ENCODE measurements around the gene AMER2.

Gene AMER2

DNA sequence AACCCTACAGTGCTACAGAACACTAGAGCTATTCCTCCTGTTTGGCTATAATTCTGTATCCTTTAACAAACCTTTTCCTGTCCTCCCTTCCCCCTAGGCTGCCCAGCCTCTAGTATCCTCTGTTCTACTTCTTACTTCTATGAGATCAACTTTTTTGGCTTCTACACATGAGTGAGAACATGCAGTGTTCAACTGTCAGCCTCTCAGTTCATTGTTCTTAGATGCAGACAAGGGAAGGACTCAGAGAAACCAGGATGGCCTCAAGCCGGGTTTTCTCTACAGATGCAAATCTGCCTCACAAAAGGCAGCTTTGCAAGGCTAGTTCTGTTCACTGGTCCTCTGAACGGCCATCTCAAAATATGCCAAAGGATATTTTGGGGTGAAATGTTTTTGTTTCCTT, 18.4 kb downstream of the AMER2 start:
- no peak for DNase-seq (ENCODE audit: low read depth in 1 of 2, low spot score in 1 of 2)

DNA sequence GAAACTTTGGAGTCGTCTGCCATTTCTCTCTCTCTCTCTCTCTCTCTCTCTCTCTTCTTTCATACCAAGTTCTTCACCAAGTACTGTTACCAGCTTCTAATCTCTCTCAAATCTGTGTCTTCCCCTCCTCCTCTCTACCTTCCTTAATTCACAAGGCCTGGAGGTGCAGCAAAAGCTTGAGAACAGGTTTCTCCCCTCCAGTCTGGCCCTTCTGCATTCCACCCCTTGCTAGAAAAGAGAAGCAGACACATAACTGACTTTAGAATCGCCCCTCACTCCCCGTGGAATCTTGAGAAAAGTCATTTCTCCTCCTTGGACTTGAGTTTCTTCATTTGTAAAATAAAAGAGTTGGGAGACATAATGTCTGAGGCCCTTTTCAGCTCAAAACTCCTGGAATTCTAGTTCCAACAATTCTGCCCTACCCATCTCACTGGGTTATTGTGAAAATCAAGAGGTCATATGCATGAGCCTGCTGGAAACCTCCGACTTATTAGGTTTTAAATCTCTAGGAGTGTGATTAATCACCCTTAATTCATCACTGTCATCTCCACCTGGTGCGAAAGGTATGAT, 20.4 kb downstream of the AMER2 start:
- no peak for DNase-seq (ENCODE audit: low read depth in 1 of 2, low spot score in 1 of 2)

DNA sequence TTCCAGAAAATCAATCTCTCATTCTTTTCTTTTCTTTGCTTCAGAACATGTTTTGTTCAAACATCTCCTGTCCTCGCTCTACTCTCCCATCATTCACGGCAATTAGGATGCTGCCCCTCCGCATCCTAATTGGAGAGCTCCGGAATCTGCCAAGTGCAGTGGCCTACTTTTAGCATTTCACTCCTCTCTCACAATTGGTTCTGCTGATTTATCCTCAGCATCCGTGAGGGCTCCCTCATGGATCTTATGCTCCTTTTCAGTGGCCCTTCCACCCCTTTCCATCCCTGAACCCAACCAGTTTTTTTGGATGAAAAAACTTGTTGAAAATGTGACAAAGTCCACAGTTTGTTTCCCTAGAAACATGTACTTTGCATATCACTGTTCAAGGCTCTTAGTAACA, 22.4 kb downstream of the AMER2 start:
- no peak for DNase-seq (ENCODE audit: low read depth in 1 of 2, low spot score in 1 of 2)

DNA sequence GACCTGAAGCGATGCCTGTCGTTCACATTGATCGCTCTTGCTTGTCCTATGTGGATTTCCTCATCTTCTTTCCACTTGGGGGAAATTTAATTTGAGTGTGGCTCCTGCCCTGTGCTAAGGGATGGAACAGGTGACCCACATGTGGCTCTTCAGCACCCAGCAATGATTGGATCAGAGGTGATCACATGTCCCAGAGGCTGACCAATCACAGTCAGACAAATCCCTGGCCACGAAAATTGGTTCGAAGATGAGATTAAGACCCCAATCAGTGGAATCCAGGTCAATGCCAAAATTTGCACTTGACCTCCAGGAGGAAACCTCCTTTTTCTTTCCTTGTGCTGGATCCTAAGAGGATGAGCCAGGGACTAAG, 23.7 kb downstream of the AMER2 start:
- DNase-seq (ENCODE audit: low read depth in 1 of 2, low spot score in 1 of 2), result no peak

DNA sequence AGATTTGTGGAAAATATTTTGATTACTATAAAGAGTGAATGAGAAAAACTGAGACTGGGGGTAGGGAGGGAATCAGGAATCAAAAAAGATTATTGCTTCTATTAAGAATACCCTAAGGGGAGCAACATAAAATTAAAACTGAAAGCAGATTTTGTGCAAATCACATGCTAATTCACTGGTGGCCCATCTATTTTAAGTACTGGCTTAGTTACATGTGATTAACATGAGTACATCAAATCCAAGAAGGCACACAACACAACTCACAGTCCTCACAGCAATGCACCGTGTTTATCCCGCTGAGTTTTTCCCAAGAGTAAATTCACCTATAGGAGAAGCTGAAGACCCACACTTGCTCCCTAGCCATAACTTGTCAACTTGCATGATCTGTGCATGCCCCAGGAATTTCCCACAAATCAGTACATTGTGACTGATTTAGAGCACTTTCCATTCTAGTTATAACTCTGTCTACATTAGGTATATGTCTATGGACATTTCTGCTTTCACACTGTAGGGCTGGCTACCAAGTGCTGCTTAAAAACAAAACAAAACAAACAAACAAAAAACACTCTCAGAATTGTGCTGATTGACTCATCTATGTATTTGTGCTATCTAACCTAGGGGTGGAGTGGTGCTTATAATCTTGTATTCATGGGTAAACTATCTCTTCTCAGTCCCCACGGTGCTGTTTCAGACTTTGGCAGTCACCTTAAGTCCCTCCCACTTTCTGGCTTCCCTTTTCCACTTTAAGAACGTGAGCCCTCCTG, 24.3 kb downstream of the AMER2 start:
- DNase-seq (ENCODE audit: low read depth in 1 of 2, low spot score in 1 of 2), result no peak

DNA sequence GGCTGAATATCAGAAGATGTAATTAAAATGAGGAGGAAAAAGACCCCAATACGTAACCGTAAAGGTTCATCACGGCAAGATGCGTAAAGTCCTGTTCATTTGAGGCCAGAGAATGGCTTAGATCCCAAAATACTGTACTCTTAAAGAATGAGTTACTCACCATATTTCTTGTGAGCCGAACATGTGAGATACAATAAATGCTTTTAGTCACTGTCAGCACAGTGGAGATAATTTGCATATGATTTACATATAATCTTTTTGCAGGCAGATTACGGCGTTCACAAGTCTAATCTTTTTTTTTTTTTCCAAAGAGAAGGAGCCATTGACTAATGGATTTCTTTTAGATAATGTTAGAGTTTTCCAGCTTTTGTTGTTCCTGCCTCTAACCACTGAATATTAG, 28.4 kb downstream of the AMER2 start:
- DNase-seq (ENCODE audit: low read depth in 1 of 2, low spot score in 1 of 2), result no peak

DNA sequence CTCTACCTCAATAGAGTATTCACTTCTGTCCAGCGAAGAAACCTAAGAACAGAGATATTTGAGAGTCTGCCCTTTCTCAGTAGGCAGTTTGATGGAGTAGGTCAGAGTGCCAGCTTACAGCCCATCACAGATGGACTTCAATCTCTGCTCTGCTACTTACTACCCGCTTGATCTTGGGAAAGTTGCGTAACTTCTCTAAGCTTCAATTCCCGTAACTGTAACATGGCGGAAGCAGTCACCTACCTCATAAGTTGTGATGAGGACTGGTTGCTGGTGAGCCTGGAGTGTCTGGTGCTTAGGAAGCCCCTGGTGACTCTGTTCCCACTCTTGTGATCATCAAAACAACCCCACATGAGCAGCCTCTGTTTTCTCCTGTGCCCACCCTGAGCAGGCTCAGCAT, 31.0 kb downstream of the AMER2 start:
- no peak for DNase-seq (ENCODE audit: low read depth in 1 of 2, low spot score in 1 of 2)

DNA sequence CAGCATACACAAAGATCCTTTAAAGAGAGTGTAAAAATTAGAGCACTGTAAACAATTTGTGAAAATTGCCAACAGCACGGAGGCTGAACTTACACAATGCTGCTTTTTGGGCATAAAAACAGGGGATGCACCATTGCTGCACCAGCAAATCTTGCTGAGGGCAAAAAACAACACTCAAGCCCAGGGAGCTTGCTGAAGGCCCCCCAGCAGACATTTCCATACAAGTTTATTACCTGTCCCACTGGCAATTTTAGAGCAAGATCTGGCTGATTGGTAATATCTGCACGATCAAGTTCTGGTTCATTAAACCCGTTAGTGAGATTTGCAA, 34.3 kb downstream of the AMER2 start:
- DNase-seq (ENCODE audit: low read depth in 1 of 2, low spot score in 1 of 2), result no peak

DNA sequence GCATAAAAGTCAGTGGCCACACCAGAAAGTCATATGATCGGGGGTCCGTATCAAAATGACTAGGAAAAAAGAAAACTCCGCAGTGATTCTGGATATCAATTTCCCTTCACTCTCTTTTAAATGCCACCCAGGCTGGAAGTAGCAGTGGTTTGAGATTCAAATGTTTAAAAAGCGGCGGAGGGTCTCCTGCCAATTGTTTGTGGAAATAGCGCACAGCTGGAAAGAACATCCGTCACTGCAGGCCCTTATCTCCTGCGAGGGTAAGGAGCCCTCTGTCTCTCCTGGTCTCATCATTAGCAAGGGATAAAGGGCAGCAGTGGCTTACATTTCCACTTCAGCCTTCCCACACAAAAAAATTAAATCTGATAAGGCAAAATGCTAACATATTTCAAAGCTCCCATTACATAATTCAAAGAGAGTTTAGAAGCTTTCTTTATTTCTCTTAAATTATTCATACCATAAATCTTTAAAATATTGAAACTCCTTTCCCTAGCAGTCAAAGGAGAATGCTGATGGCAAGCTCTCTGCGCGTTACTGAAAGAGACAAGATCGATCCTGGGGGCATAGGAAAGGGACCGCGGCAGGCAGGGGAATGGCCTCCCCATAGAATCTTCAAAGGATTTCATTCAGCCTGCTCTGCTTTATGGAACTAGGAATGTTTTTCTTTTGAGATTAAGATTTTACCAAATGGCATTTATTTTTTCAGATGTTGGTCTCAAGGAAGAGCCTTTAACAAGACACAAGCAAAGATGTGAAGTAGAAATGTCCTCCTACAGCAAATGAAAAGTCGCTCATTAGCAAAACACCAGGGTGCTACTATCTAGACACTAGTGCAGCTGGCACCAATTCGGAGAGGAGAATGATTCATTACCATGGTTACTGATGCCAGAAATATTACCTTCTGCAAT, 35.0 kb downstream of the AMER2 start:
- DNase-seq (ENCODE audit: low read depth in 1 of 2, low spot score in 1 of 2), result no peak

DNA sequence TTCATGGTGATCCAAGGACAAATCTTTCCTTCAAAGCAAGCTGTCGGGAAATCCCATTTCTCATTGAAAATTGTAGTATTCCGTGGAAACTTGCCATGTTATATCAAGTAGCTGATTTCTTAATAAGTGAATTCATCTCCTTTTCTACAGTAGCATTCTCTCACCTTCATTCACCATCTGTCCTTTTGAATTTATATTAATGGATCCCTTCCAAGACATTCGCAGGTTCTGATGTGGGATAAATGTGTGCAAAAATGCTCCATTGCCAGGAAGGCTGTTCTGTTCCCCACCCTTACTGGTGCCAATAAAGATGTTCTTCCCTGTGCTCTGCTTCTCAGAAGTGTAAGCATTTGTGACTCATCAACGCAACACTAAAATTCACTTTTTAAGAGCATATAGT, 36.2 kb downstream of the AMER2 start:
- DNase-seq (ENCODE audit: low read depth in 1 of 2, low spot score in 1 of 2), result no peak

DNA sequence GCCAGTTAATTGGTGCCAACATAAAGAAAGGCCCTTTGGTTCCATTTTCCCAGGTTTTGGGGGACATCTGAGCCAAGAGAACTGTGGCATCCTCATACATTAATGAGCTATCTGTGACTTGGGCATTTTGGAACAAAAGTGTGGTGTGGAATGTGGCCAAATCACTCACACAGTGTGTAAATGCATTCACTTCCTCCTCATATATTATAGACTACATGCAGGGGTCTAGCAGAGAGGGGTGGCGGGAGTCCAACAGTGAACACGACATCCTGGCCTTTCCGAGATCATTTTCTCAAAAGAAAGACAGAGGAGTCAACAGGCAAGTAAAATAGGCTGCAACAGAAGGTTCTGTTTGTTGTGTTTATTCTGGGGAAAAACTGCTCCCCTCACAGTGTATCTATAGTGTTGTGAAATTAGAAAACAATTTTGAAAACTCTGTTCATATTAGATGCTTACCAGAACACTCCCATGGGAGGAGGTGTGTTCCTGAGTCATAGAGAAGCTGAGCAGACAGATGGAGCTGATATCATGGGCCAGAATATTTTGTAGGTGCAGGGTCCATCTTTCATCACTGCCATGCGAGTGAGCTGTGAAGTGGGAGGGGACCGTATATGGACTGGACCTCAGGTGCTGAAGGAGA, 39.2 kb downstream of the AMER2 start:
- no peak for DNase-seq (ENCODE audit: low read depth in 1 of 2, low spot score in 1 of 2)

DNA sequence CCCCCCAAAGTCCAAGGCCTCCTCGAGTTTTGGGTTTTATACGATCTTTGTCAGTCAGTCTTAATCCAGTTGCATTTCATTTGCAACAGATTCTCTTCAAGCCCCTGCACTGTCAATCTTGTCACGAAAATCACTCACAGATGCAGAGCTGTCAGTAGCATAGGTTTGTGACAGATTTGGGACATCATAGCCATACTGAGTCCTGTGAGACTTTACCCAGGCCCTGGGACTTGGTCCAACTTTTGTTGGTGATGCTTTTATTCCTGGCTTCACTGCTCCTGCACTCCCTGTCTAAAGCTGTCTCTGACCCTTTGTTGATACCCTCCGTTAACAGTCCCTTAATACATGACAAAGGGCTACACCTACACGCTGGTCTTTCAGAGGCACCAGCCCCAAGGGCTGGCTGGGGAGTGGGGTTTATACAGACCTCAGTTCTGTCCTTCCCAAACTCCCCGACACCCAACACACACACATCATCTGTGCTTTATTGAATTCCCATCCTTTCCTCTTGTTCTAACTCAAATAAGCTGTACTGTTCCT, 40.1 kb downstream of the AMER2 start:
- DNase-seq (ENCODE audit: low read depth in 1 of 2, low spot score in 1 of 2), result no peak

DNA sequence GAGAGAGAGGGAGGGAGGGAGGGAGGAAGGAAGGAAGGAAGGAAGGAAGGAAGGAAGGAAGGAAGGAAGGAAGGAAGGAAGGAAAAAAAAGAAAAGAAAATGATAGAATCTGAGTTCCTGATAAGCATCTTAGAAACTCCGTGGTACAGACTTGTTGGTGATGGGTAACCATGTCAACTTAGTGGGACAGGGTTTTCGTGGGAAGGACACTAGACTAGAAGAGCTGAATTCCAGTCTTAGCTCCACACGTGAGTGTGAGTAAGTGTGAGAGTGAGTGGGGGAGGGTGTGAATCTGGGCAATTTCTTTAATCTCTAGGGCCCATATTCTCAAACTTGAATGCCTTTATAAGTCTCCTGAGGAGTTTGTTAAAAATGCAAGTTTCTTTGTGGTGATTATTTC, 41.1 kb downstream of the AMER2 start:
- DNase-seq (ENCODE audit: low read depth in 1 of 2, low spot score in 1 of 2), result no peak

DNA sequence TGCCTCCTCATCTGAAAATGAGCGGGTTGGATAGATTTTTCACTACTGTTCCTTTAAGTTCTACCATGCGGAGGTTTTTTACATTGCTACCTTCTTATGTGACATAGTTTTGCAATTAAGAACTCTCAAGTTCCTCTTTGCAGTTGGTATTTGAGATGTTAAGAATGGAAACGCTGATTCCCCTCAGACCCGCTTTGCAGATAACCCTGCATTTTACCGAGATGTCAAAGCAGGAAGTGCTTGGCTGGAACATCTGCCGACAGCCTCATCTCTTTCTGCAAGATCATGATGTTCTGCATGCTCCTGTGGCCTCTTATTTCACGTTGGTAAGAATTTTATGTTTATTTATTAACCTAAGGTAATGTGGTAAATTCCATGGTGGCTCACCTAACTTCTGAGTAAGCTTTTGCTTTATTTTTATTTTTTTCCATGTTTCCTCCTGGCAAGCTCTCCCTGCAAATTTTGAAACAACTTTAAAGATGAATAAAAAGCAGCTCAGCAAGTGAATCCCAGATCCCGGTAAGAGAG, 53.6 kb downstream of the AMER2 start:
- no peak for DNase-seq (ENCODE audit: low read depth in 1 of 2, low spot score in 1 of 2)

DNA sequence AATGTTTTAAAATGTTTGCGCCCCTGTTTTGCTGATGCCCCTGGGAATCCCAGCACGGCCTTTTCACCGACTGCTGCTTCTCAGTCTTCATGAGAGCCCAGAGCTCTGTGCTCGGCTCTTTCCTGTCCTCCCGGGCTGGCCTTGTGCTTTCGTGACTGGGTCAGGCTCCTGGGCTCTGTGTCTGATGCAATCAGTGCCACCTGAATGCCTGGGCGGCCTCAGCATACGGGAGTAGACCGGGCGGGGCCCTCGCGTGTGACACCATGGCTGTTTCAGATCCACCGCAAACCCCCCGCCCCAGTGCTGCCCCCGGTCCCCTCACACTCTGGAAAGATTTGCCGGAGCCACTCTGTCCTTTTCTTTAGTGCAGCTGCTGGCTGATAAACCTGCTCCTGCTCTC, 54.8 kb downstream of the AMER2 start:
- no peak for DNase-seq (ENCODE audit: low read depth in 1 of 2, low spot score in 1 of 2)

DNA sequence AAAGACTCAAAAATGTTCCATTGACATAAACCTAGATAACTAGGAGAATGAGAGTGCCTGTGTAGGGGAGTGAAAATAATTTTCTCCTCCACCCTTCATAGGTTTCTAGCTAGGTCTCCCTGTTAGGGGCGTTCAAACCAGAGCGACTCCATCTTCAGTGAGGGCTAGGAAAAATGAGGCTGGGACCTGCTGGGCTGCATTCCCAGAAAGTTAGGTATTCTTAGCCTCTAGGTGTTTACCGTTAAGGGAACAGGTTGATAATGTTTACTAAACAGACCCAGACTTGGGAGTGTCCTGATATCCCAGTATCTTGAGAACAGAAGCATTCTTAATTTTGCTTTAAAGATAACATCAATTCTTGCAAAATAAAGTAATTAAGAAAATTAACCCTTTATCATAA, 56.0 kb downstream of the AMER2 start:
- DNase-seq (ENCODE audit: low read depth in 1 of 2, low spot score in 1 of 2), result no peak

DNA sequence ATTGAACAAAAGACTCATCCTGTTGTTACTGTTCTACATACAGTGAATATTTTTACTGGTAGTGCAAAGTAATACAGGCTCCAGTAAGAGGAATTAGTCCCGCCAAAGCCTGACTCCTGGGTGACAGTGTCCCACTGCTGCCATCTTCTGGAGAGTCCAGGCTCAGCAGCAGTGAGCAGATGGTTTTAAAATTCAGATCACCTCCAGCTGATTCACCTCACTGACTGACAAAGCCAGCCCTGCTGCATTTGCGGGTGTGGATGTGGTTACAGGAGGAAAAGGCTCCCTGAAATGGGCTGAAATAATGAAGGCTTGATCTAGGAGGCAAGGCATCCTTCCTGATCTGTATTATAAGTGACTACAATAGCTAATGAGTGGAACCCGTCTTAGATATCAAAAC, 57.9 kb downstream of the AMER2 start:
- DNase-seq (ENCODE audit: low read depth in 1 of 2, low spot score in 1 of 2), result peak; percentile 16 to 55

DNA sequence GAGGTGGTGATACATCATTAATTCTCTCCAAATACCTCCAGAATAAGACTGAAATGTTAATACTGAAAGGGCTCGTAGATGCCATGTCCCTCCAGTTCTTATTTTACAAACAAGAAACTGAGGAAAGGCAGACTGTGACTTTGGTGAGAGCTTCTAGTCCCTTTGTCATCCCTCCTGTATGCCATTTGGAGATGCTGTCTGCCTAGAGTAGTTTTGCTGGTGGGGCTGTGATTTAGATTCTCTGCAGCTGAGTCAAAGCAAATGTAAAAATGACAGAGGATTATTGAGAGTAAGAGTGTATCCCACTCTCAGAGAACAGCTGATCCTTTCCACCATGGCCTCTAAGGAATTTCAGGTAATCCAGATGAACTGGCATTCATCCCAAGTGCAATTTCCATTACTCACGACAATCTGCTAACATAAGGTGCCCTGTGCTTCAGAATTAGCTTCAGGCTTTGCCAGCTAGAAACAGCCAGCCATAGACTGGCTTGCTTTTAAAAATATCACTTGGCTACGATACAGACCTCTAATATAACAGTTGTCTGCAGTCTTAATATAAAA, 59.3 kb downstream of the AMER2 start:
- DNase-seq (ENCODE audit: low read depth in 1 of 2, low spot score in 1 of 2), result no peak
